NB4 (cell line): ENCODE measurements around the gene EDDM3A.

Source experiments
- DNase-seq: peaks from one replicate; pipeline ENCODE4 v3.0.0; 2010; ENCODE audit warnings: low read depth
- H3K4me3 ChIP-seq: one replicate; pipeline ENCODE4 v1.5.1; 2011; ENCODE audit warnings: mild to moderate bottlenecking, low read depth, low read length, moderate library complexity
- CTCF ChIP-seq: IDR thresholded peaks from one replicate; pipeline ENCODE4 v1.5.1; 2012; ENCODE audit warnings: low read depth, low read length
- MAX ChIP-seq: IDR thresholded peaks from 2 replicates; pipeline ENCODE4 v1.6.1; 2011; ENCODE audit warnings: low read depth, low read length
- MYC ChIP-seq: IDR thresholded peaks from 2 replicates; pipeline ENCODE4 v1.6.1; 2011; ENCODE audit warnings: low read depth, low read length
- POLR2A ChIP-seq: IDR thresholded peaks from 2 replicates; pipeline ENCODE4 v1.6.1; 2011; ENCODE audit warnings: mild to moderate bottlenecking; ENCODE audit not compliant: insufficient read length; ENCODE audit errors: extremely low read depth

EDDM3A gene

GRCh38 chr14:20791597-20791996, 45.9 kb downstream of the EDDM3A start:
- TF ChIP-seq MYC (no peak), CTCF (no peak), POLR2A (no peak), MAX (no peak)
- H3K4me3 ChIP-seq = no peak overlapping the region
- DNase-seq = no peak

GRCh38 chr14:20792556-20792955, 46.9 kb downstream of the EDDM3A start:
- no peak overlapping the region for H3K4me3 ChIP-seq
- DNase-seq = no peak
- TF ChIP-seq MAX (no peak), POLR2A (no peak), CTCF (no peak), MYC (no peak)

GRCh38 chr14:20794644-20795369, 49.1 kb downstream of the EDDM3A start:
- H3K4me3 ChIP-seq = no peak overlapping the region
- no peak for TF ChIP-seq CTCF
- TF ChIP-seq POLR2A = no peak
- no peak for TF ChIP-seq MYC
- no peak for TF ChIP-seq MAX
- peak; percentile 86 for DNase-seq

- DNase-seq = no peak
- no peak for TF ChIP-seq POLR2A
- TF ChIP-seq CTCF = no peak
- TF ChIP-seq MYC = no peak
- no peak for TF ChIP-seq MAX
- H3K4me3 ChIP-seq = no peak overlapping the region
Measured at GRCh38 chr14:20797164-20797563, 51.5 kb downstream of the EDDM3A start.
